DND-41 (cell line): ENCODE measurements around the gene PGM1.

Experiments used
- CTCF ChIP-seq: IDR thresholded peaks from 2 replicates; pipeline ENCODE4 v1.5.1; 2012; ENCODE audit warnings: borderline replicate concordance, low read length, moderate library complexity, mild to moderate bottlenecking; ENCODE audit not compliant: poor library complexity, severe bottlenecking; ENCODE audit errors: extremely low read depth
- EZH2 ChIP-seq: IDR thresholded peaks from 3 replicates; pipeline ENCODE4 v1.6.1; 2012; ENCODE audit warnings: borderline replicate concordance, low read depth, mild to moderate bottlenecking, moderate library complexity, low read length, inconsistent platforms; ENCODE audit not compliant: severe bottlenecking

GRCh38 chr1:63569640-63570316 lies 23.4 kb upstream of the PGM1 start:
- TF ChIP-seq CTCF = no peak
- TF ChIP-seq EZH2 = no peak
